ENCODE data around the gene KLHL35. TPM values are rescaled to one million over a fixed set of nuclear protein-coding genes. Genes with fewer than 3 reads are reported as not detected.
"Not testable (repeated sequence)": the region's sequence is repeated elsewhere in the genome, so short reads cannot be mapped to it uniquely, and the experiment has no call there.

The KLHL35 gene
- total RNA-seq, 1 donor from 2014 or later: 0.84 TPM

GRCh38 chr11:75423721-75424120, 9.3 kb downstream of the KLHL35 start:
- no peak for ATAC-seq

DNA sequence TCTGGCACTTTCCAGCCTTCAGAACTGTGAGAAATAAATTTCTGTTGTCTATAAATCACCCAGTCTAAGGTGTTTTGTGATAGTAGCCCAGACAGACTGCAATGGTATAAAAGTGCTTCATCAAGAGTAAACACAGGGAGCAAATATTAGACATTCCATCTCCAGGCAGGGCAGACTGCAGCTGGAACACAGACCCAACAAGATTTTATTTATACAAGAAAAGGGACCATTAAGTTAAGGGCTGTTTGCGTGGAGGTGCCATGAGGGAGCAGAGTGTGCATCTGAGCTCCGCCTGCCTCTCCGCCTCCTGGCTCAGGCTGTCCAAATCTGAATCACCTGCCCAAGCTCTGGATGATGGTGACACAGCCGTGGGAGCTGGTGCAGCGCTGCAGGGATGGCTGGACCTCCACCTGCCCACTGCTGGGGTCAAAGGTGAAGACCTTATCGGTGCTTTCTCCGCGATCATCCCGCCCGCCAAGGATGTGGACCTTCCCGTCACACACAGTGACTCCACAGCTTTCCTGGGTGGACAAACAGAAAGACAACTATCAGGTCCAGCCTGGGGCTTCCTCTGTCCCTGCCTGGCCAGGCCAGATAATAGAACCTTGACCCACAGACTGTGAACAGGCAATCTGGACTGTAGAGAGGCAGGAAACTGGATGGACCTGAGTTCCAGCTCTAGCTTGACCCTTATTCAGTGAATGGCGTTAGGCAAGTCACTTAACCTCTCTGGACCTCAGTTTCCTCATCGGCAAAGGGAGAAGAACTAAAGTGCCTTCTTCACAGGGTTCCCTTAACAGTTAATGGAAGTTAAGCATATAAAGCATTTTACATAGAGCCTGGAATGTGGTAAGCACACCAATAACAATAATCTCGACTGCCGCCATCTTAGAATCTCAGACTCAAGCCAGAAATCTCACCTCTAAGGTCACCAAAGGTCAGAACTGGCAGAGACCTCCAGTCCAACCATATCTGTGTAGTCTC, 10.5 kb downstream of the KLHL35 start:
- no peak for ATAC-seq

DNA sequence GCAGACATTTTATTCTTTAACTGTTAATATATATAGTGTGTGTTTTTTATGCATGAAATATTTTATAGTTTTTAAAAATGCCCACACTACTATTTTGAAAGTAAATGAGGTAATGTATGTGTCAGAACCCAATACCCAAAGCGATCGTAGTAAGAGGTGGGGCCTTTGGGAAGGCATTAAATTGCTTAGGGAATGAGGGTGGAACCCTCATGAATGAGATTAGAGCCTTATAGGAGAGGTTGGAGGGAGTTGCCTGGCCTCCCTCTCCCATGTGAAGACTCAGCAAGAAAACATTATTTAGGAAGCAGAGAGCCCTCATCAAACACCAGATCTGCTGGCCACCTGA, 11.1 kb downstream of the KLHL35 start:
- ATAC-seq: no peak

- no peak for ATAC-seq
Measured at GRCh38 chr11:75421035-75421602, 11.9 kb downstream of the KLHL35 start.

GRCh38 chr11:75420224-75421034, 12.6 kb downstream of the KLHL35 start:
- no peak for ATAC-seq

- ATAC-seq: no peak
Measured at GRCh38 chr11:75413864-75414263, 19.1 kb downstream of the KLHL35 start.

DNA sequence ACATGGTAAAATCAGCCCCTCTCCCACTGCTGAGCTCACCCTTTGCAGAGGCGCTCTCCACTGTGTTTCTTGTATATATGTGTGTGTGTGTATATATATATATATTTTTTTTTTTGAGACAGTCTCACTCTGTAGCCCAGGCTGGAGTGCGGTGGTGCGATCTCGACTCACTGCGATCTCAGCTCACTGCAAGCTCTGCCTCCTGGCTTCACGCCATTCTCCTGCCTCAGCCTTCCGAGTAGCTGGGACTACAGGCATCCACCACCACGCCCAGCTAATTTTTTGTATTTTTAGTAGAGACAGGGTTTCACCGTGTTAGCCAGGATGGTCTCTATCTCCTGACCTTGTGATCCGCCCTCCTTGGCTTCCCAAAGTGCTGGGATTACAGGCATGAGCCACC, 19.9 kb downstream of the KLHL35 start:
- ATAC-seq: not testable (repeated sequence)

- ATAC-seq: not testable (repeated sequence)
Measured at GRCh38 chr11:75409971-75410370, 23.0 kb downstream of the KLHL35 start.

DNA sequence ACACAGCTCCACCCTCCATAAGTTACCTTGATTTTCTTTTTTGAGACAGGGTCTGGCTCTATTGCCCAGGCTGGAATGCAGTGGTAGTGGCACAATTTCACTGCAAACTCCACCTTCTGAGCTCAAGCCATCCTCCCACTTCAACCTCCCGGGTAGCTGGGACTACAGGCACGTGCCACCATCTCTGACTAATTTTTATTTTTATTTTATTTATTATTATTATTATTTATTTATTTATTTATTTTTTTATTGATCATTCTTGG, 24.1 kb downstream of the KLHL35 start:
- no peak for ATAC-seq

- peak; percentile 8 for ATAC-seq
Measured at GRCh38 chr11:75406338-75406777, 26.6 kb downstream of the KLHL35 start.

DNA sequence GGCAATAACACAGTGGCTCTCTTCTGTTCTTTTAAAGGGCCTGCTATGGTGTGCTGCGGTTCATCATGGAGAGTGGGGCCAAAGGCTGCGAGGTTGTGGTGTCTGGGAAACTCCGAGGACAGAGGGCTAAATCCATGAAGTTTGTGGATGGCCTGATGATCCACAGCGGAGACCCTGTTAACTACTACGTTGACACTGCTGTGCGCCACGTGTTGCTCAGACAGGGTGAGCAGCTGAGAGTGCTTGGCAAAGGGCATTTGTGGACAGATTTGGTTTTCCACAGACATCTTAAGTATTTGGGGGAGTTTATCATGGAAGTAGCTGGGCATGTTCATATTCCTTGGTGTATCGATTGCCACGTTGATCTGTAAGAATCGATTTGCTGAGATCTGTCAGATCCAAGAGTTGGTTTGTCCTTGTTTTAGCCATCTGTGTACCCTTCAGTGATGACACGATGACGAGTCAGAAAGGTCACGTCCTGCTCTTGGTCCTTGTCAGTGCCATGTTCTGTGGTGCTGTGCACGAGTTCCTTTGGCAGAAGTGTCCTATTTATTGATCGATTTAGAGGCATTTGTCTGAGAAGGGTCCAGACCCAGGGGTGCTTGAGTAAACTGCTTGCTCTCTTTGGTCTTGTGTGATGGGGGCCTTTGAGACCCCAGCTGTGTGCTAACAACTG, 28.9 kb downstream of the KLHL35 start:
- ATAC-seq: no peak

GRCh38 chr11:75403037-75403436, 30.0 kb downstream of the KLHL35 start:
- ATAC-seq: no peak

DNA sequence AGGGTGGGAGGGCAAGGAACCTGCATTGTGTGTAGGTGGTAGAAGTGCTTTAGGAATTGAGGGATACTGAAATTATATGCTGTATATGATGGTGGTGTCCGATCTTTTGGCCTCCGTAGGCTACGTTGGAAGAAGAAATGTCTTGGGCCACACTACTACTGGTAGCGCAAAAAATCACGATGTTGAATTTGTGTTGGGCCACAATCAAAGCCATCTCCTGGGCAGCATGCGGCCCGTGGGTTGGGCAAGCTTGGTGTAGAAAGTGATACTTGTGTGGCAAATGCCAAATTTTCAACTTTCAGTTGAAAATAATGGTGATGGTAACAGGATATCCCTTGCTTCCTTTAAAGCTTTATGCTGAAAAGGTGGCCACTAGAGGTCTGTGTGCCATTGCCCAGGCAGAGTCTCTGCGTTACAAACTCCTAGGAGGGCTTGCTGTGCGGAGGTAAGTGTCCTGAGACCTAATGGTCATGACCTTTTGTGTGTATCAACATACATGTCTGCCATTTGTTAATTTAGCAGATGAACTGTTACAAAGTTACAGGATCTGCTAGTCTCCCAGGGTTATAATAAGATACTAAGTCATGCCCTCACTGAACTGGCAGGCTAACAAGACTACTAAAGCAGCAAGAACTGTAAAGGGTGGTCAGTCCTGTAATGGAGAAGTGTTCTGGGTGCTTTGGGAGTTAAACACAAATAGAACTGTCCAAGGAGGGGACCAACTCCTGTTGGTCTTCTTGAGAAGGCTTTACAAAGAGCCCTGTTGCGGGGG, 30.8 kb downstream of the KLHL35 start:
- ATAC-seq: no peak

GRCh38 chr11:75400146-75400865, 32.7 kb downstream of the KLHL35 start:
- peak; percentile 5 for ATAC-seq

DNA sequence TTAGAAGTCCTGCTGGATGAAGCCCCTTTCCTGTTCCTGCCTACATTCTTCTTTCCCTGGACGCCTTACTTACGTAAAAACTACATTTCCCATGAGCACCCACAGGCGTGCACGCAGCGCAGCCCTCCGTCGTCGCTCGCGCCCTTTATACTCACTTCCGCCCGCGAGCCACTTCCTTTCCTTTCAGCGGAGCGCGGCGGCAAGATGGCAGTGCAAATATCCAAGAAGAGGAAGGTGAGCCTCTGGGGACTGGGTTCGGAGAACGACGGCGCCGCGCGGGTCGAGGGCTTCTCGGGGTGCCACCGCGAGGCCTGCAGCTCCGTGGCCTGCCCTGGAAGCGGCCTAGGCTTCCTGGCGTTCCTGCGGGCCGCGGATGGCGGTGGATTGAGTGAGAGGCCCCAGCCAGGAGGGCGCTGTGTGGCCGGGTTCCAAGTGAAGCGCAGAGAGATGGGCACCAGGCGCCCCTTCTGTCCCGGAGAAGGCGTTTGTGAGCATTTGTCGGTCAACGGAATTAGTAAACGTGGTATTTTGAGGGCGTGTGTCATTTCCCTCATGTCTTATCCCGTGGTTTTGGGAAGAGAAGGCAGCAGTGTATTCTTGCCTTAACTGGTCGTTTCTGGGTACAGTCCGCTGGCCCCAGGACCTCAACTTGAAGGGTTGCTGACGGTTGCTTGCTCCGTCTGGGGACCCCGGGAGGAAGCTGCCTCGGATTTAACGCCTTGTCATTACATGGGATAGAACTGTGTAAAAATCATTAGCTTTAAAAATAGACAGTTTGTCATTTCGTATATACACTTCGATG, 33.5 kb downstream of the KLHL35 start, which contains the start of gene RPS3:
RPS3 (plus strand) TSS at position 175 of the 802 bp plus-strand sequence; CDS start at position 205, 30 bp downstream.
- peak; percentile 91 for ATAC-seq

- ATAC-seq: no peak
Measured at GRCh38 chr11:75398906-75399305, 34.1 kb downstream of the KLHL35 start.

DNA sequence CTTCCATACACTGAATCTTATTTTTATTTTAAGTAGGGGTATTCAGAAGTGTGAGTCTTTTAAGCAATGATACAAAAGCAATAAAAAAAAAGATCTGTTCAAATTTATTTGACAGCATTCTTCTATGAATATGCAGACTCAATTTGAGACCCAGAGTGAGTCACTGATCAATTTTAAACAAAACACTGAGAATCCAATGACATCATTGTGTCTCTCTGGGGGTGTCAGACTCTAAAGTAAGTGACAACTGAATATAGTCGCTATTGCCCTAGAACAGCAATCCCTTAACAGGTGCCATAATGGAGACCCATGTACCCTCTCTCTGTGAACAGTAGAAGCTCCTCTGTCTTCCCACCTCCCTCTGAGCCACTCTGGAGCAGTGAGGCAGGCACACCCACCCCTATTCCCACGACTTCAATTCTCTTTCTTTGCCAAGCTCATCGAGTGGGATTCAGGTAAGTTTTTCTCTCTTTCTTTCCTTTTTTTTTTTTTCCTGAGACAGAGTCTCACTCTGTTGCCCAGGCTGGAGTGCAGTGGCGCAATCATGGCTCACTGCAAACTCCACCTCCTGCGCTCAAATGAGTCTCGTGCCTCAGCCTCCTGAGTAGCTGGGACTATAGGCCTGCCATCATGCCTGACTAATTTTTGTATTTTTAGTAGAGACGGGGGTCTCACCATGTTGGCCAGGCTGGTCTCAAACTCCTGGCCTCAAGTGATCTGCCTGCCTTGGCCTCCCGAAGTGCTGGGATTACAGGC, 38.7 kb downstream of the KLHL35 start:
- no peak for ATAC-seq

GRCh38 chr11:75389925-75390324, 43.1 kb downstream of the KLHL35 start:
- ATAC-seq: no peak

DNA sequence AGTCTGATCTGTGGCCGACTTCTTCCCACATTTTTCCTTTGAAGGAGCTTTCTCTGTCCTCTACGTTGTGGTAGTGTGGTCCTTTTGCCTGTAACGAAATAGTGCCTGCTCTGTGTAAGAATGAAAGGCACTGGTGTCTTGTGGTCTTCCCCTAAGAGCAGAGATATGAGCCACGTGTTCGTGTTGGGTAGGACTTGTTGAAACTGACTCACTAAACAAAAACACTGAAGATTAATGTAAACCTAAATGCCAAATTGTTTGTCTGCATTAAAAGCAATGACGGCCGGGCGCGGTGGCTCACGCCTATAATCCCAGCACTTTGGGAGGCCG, 43.8 kb downstream of the KLHL35 start:
- ATAC-seq: no peak

Data from esophagus mucosa (tissue), 1 donor.